Neural progenitor cell (in vitro differentiated cells): ENCODE measurements around the gene GALM. TPM values are rescaled to one million over a fixed set of nuclear protein-coding genes. Genes with fewer than 3 reads are reported as not detected.
"Not testable (repeated sequence)": the region's sequence is repeated elsewhere in the genome, so short reads cannot be mapped to it uniquely, and the experiment has no call there.

Source experiments
- DNase-seq: peaks from one replicate; pipeline ENCODE4 v3.0.0-alpha.2; 2016; ENCODE audit warnings: low spot score
- H2AFZ ChIP-seq: fragments of 200-600 bp; sonication (generic); replicated peaks from 2 replicates; pipeline ENCODE4 v1.6.1; 2016; ENCODE audit warnings: antibody characterized with exemption
- H3F3A ChIP-seq: fragments of 200-600 bp; sonication (generic); 2 replicates; pipeline ENCODE4 v1.6.1; 2016; ENCODE audit warnings: antibody characterized with exemption, low read depth
- H3K27ac ChIP-seq: fragments of 200-600 bp; sonication (generic); 2 replicates; pipeline ENCODE4 v1.5.1; 2016; ENCODE audit warnings: mild to moderate bottlenecking
- H3K27me3 ChIP-seq: fragments of 200-600 bp; sonication (generic); 2 replicates; pipeline ENCODE4 v1.6.1; 2016; ENCODE audit warnings: mild to moderate bottlenecking, moderate library complexity
- H3K36me3 ChIP-seq: fragments of 200-600 bp; sonication (generic); 2 replicates; pipeline ENCODE4 v1.5.1; 2016
- H3K4me1 ChIP-seq: fragments of 200-600 bp; sonication (generic); 2 replicates; pipeline ENCODE4 v1.6.1; 2016; ENCODE audit warnings: mixed run types
- H3K4me2 ChIP-seq: fragments of 200-600 bp; sonication (generic); 2 replicates; pipeline ENCODE4 v1.6.1; 2016
- H3K4me3 ChIP-seq: fragments of 200-600 bp; sonication (generic); 2 replicates; pipeline ENCODE4 v1.5.1; 2016
- H3K79me2 ChIP-seq: fragments of 200-600 bp; sonication (generic); 2 replicates; pipeline ENCODE4 v1.6.1; 2016; ENCODE audit warnings: low read depth
- H3K9ac ChIP-seq: fragments of 200-600 bp; sonication (generic); 2 replicates; pipeline ENCODE4 v1.6.1; 2016
- H3K9me3 ChIP-seq: fragments of 200-600 bp; sonication (generic); 2 replicates; pipeline ENCODE4 v1.5.1; 2016; ENCODE audit warnings: low read depth
- H4K20me1 ChIP-seq: fragments of 200-600 bp; sonication (generic); 2 replicates; pipeline ENCODE4 v1.6.1; 2016; ENCODE audit warnings: low read depth
- H3K27ac Mint-ChIP-seq: 3 replicates; pipeline ENCODE4 v1.8.0; 2021; ENCODE audit warnings: mixed read lengths
- H3K27me3 Mint-ChIP-seq: 2 replicates; pipeline ENCODE4 v1.8.0; 2022; ENCODE audit warnings: low read depth, mild to moderate bottlenecking, inconsistent platforms, moderate library complexity, mixed read lengths; ENCODE audit not compliant: insufficient read depth
- H3K36me3 Mint-ChIP-seq: 3 replicates; pipeline ENCODE4 v1.8.0; 2021; ENCODE audit warnings: mixed read lengths
- H3K4me1 Mint-ChIP-seq: 3 replicates; pipeline ENCODE4 v1.8.0; 2021; ENCODE audit warnings: mixed read lengths
- H3K4me3 Mint-ChIP-seq: 3 replicates; pipeline ENCODE4 v1.8.0; 2021; ENCODE audit warnings: mild to moderate bottlenecking, moderate library complexity, mixed read lengths
- H3K9me3 Mint-ChIP-seq: 3 replicates; pipeline ENCODE4 v1.8.0; 2020; ENCODE audit warnings: mixed read lengths
- CTCF ChIP-seq: fragments of 200-600 bp; sonication (generic); IDR thresholded peaks from 2 replicates; pipeline ENCODE4 v1.5.1; 2017; ENCODE audit warnings: antibody characterized with exemption, mild to moderate bottlenecking
- EZH2 ChIP-seq: fragments of 200-600 bp; sonication (generic); IDR thresholded peaks from 2 replicates; pipeline ENCODE4 v1.6.1; 2017; ENCODE audit warnings: antibody characterized with exemption, mild to moderate bottlenecking, moderate library complexity
- EZH2phosphoT487 ChIP-seq: fragments of 200-600 bp; sonication (generic); IDR thresholded peaks from 2 replicates; pipeline ENCODE4 v1.6.1; 2017; ENCODE audit warnings: antibody characterized with exemption
- total RNA-seq: library from RNA; depleted of rRNA; stranded (reverse); fragments of >200 nt; gene quantifications from 2 replicates; pipeline ENCODE4 v1.2.3, GENCODE V29; 2015; ENCODE audit warnings: low replicate concordance

Gene GALM
- total RNA-seq, 1 donor from 2014 or later = 7.1 TPM

- no peak overlapping the region for H3K27ac Mint-ChIP-seq
- peaks cover 3% of the 10 kb centered on the region for H3K4me1 Mint-ChIP-seq
- DNase-seq = no peak
- H3K4me1 ChIP-seq = no peaks in the 10 kb centered on the region
- no peak overlapping the region for H3K4me2 ChIP-seq
- no peaks in the 10 kb centered on the region for H3K79me2 ChIP-seq
- H3K4me3 Mint-ChIP-seq = no peak overlapping the region
- no peak overlapping the region for H2AFZ ChIP-seq
- H3K9ac ChIP-seq = no peak overlapping the region
- TF ChIP-seq EZH2phosphoT487 (no peak), EZH2 (no peak), CTCF (no peak)
- H3K27ac ChIP-seq = no peak overlapping the region
- H3K27me3 Mint-ChIP-seq = no peaks in the 10 kb centered on the region
- H3K36me3 Mint-ChIP-seq = peaks cover 6% of the 10 kb centered on the region
- H3K4me3 ChIP-seq = no peak overlapping the region
- no peaks in the 10 kb centered on the region for H3K27me3 ChIP-seq
- H3K36me3 ChIP-seq = no peaks in the 10 kb centered on the region
- no peaks in the 10 kb centered on the region for H3F3A ChIP-seq
- H3K9me3 Mint-ChIP-seq = no peaks in the 10 kb centered on the region
- H3K9me3 ChIP-seq = no peaks in the 10 kb centered on the region
- H4K20me1 ChIP-seq = no peaks in the 10 kb centered on the region
Observed at GRCh38 chr2:38702413-38702812, 36.5 kb downstream of the GALM start.

GRCh38 chr2:38703336-38703735 lies 37.4 kb downstream of the GALM start:
- not testable (repeated sequence) for H3K36me3 Mint-ChIP-seq, H3K27me3 ChIP-seq, H3K9ac ChIP-seq, H3K4me2 ChIP-seq, H4K20me1 ChIP-seq, H3K36me3 ChIP-seq, DNase-seq, H3K4me1 Mint-ChIP-seq, H3K9me3 ChIP-seq, H3K27ac Mint-ChIP-seq, H3F3A ChIP-seq, H3K27me3 Mint-ChIP-seq, H3K4me3 Mint-ChIP-seq, H3K79me2 ChIP-seq, H3K9me3 Mint-ChIP-seq, H3K27ac ChIP-seq, H2AFZ ChIP-seq, H3K4me3 ChIP-seq, H3K4me1 ChIP-seq

GRCh38 chr2:38704664-38705063 lies 38.8 kb downstream of the GALM start:
- H3K4me2 ChIP-seq = no peak overlapping the region
- Mint-ChIP-seq H3K27me3 (no peaks in the 10 kb centered on the region), H3K27ac (no peak overlapping the region), H3K4me1 (peaks cover 9% of the 10 kb centered on the region), H3K9me3 (no peaks in the 10 kb centered on the region), H3K4me3 (no peak overlapping the region), H3K36me3 (peaks cover 6% of the 10 kb centered on the region)
- H3K9me3 ChIP-seq = no peaks in the 10 kb centered on the region
- no peaks in the 10 kb centered on the region for H3K4me1 ChIP-seq
- DNase-seq = no peak
- H2AFZ ChIP-seq = no peak overlapping the region
- H4K20me1 ChIP-seq = no peaks in the 10 kb centered on the region
- no peak overlapping the region for H3K4me3 ChIP-seq
- H3K36me3 ChIP-seq = no peaks in the 10 kb centered on the region
- H3K27me3 ChIP-seq = no peaks in the 10 kb centered on the region
- no peaks in the 10 kb centered on the region for H3F3A ChIP-seq
- no peak overlapping the region for H3K27ac ChIP-seq
- no peak overlapping the region for H3K9ac ChIP-seq
- H3K79me2 ChIP-seq = no peaks in the 10 kb centered on the region
- TF ChIP-seq EZH2 = no peak
- TF ChIP-seq EZH2phosphoT487 = no peak
- TF ChIP-seq CTCF = no peak

GRCh38 chr2:38706846-38707345 lies 41.0 kb downstream of the GALM start:
- no peak for TF ChIP-seq CTCF
- no peak for TF ChIP-seq EZH2phosphoT487
- TF ChIP-seq EZH2 = no peak
- H3K4me3 Mint-ChIP-seq = no peak overlapping the region
- Histone ChIP-seq H3K4me2 (no peak overlapping the region), H3K4me1 (peaks cover 2% of the 10 kb centered on the region), H3F3A (no peaks in the 10 kb centered on the region), H3K4me3 (no peak overlapping the region), H3K9ac (no peak overlapping the region), H2AFZ (no peak overlapping the region), H3K79me2 (no peaks in the 10 kb centered on the region), H3K36me3 (no peaks in the 10 kb centered on the region), H3K27me3 (no peaks in the 10 kb centered on the region), H4K20me1 (no peaks in the 10 kb centered on the region), H3K27ac (no peak overlapping the region), H3K9me3 (no peaks in the 10 kb centered on the region)
- peaks cover 10% of the 10 kb centered on the region for H3K4me1 Mint-ChIP-seq
- peaks cover 3% of the 10 kb centered on the region for H3K9me3 Mint-ChIP-seq
- DNase-seq = no peak
- H3K36me3 Mint-ChIP-seq = peaks cover 10% of the 10 kb centered on the region
- no peaks in the 10 kb centered on the region for H3K27me3 Mint-ChIP-seq
- no peak overlapping the region for H3K27ac Mint-ChIP-seq

- not testable (repeated sequence) for H2AFZ ChIP-seq, H3K27ac ChIP-seq, H3K9me3 ChIP-seq, H3K79me2 ChIP-seq, H3K36me3 Mint-ChIP-seq, H4K20me1 ChIP-seq, H3F3A ChIP-seq, H3K27me3 Mint-ChIP-seq, H3K4me1 Mint-ChIP-seq, H3K4me3 ChIP-seq, H3K27me3 ChIP-seq, H3K9ac ChIP-seq, H3K27ac Mint-ChIP-seq, DNase-seq, H3K36me3 ChIP-seq, H3K9me3 Mint-ChIP-seq, H3K4me3 Mint-ChIP-seq, H3K4me1 ChIP-seq, H3K4me2 ChIP-seq
Observed at GRCh38 chr2:38708491-38708890, 42.6 kb downstream of the GALM start.
